IMR-90 (cell line): ENCODE results near the gene FAM193A. TPM values are rescaled to one million over a fixed set of nuclear protein-coding genes. Genes with fewer than 3 reads are reported as not detected.

Experiments
- ATAC-seq: fragments of 200-7000 bp; cut with Tn5 transposase; 2 replicates; pipeline ENCODE4 v1.9.1; 2020; ENCODE audit warnings: low read depth, mild to moderate bottlenecking, moderate library complexity
- BruUV-seq: library from RNA; stranded (reverse); fragments of 400-500 nt; replicated peaks from 2 replicates; lab custom pipeline; 2021; lab: Mats Ljungman, UMichigan
- CTCF ChIA-PET: fragments of 300-600 bp; formaldehyde crosslinking; extraction: SDS; loops from one replicate; lab custom pipeline; 2021; ENCODE audit warnings: antibody characterized with exemption; lab: Yijun Ruan, JAX
- POLR2A ChIA-PET: fragments of 300-600 bp; sonication (Branson Sonifier 250); formaldehyde crosslinking; loops from one replicate; lab custom pipeline; 2022; ENCODE audit warnings: antibody characterized with exemption; ENCODE audit not compliant: unreplicated experiment; lab: Charles Lee
- DNase-seq: peaks from one replicate; pipeline ENCODE4 v3.0.0; 2013
- H2AFZ ChIP-seq: replicated peaks from 2 replicates; pipeline ENCODE3; 2013; ENCODE audit warnings: low read length, mild to moderate bottlenecking; ENCODE audit not compliant: poor library complexity
- H2AK5ac ChIP-seq: 2 replicates; pipeline ENCODE4 v1.6.1; 2013; ENCODE audit warnings: low read depth, low read length, inconsistent platforms
- H2AK9ac ChIP-seq: replicated peaks from 2 replicates; pipeline ENCODE3; 2013; ENCODE audit warnings: mild to moderate bottlenecking, low read depth, low read length, moderate library complexity; ENCODE audit not compliant: poor library complexity
- H2BK120ac ChIP-seq: 2 replicates; pipeline ENCODE4 v1.6.1; 2013; ENCODE audit warnings: low read depth, low read length, inconsistent platforms
- H2BK15ac ChIP-seq: 3 replicates; pipeline ENCODE4 v1.6.1; 2013; ENCODE audit warnings: low read depth, low read length, inconsistent platforms
- H2BK20ac ChIP-seq: 2 replicates; pipeline ENCODE4 v1.6.1; 2013; ENCODE audit warnings: low read depth, mild to moderate bottlenecking, inconsistent platforms, low read length, moderate library complexity
- H2BK5ac ChIP-seq: 2 replicates; pipeline ENCODE4 v1.6.1; 2013; ENCODE audit warnings: mild to moderate bottlenecking, low read depth, low read length, inconsistent platforms; ENCODE audit not compliant: poor library complexity, severe bottlenecking
- H3K14ac ChIP-seq: replicated peaks from 2 replicates; pipeline ENCODE4 v1.6.1; 2013; ENCODE audit warnings: low read depth, low read length, inconsistent platforms
- H3K18ac ChIP-seq: 2 replicates; pipeline ENCODE4 v1.6.1; 2013; ENCODE audit warnings: low read depth, low read length, control low read depth
- H3K23ac ChIP-seq: 2 replicates; pipeline ENCODE4 v1.6.1; 2013; ENCODE audit warnings: low read depth, low read length, inconsistent platforms
- H3K27ac ChIP-seq: 2 replicates; pipeline ENCODE4 v1.5.1; 2013; ENCODE audit warnings: mild to moderate bottlenecking, control low read depth, low read length; ENCODE audit not compliant: insufficient read depth
- H3K27me3 ChIP-seq: 2 replicates; pipeline ENCODE4 v1.6.1; 2013; ENCODE audit warnings: low read length; ENCODE audit not compliant: control insufficient read depth, insufficient read depth
- H3K36me3 ChIP-seq: 2 replicates; pipeline ENCODE4 v1.6.1; 2013; ENCODE audit warnings: low read length, mixed read lengths; ENCODE audit not compliant: control insufficient read depth, insufficient read depth
- H3K4ac ChIP-seq: 2 replicates; pipeline ENCODE4 v1.6.1; 2013; ENCODE audit warnings: low read depth, low read length, inconsistent platforms
- H3K4me1 ChIP-seq: 2 replicates; pipeline ENCODE4 v1.6.1; 2013; ENCODE audit warnings: low read length, mixed read lengths; ENCODE audit not compliant: control insufficient read depth, insufficient read depth
- H3K4me2 ChIP-seq: 2 replicates; pipeline ENCODE4 v1.6.1; 2013; ENCODE audit warnings: low read depth, mild to moderate bottlenecking, control low read depth, low read length, moderate library complexity
- H3K4me3 ChIP-seq: 2 replicates; pipeline ENCODE4 v1.5.1; 2013; ENCODE audit warnings: low read depth, mild to moderate bottlenecking, control low read depth, low read length, moderate library complexity; ENCODE audit not compliant: insufficient read depth
- H3K56ac ChIP-seq: 2 replicates; pipeline ENCODE4 v1.6.1; 2013; ENCODE audit warnings: low read length, inconsistent platforms; ENCODE audit not compliant: insufficient read depth; ENCODE audit errors: extremely low read depth
- H3K79me1 ChIP-seq, 2 experiments: 2 replicates each; pipeline ENCODE4 v1.6.1; 2013; ENCODE audit warnings: low read length in 2 of 2, inconsistent platforms in 1 of 2, low read depth in 1 of 2
- H3K9ac ChIP-seq: 2 replicates; pipeline ENCODE4 v1.6.1; 2013; ENCODE audit warnings: low read depth, low read length, control low read depth
- H3K9me1 ChIP-seq: 2 replicates; pipeline ENCODE4 v1.6.1; 2013; ENCODE audit warnings: low read length, inconsistent platforms; ENCODE audit not compliant: insufficient read depth
- H3K9me3 ChIP-seq: 2 replicates; pipeline ENCODE4 v1.6.1; 2013; ENCODE audit warnings: low read length; ENCODE audit not compliant: control insufficient read depth, insufficient read depth
- H4K20me1 ChIP-seq: 2 replicates; pipeline ENCODE4 v1.6.1; 2013; ENCODE audit warnings: low read length, inconsistent platforms; ENCODE audit not compliant: insufficient read depth
- H4K5ac ChIP-seq: 2 replicates; pipeline ENCODE4 v1.6.1; 2013; ENCODE audit warnings: mild to moderate bottlenecking, low read depth, low read length, control low read depth
- H4K8ac ChIP-seq, 2 experiments: 2 replicates each; pipeline ENCODE4 v1.6.1; 2013; ENCODE audit warnings: low read depth in 2 of 2, low read length in 2 of 2, control low read depth in 1 of 2, inconsistent platforms in 1 of 2
- H4K91ac ChIP-seq: 2 replicates; pipeline ENCODE4 v1.6.1; 2013; ENCODE audit warnings: low read depth, low read length, inconsistent platforms; ENCODE audit not compliant: insufficient read depth
- CHD1 ChIP-seq: IDR thresholded peaks from 2 replicates; pipeline ENCODE4 v1.6.1; 2012; ENCODE audit warnings: low read depth, low read length, improper control_type of control experiment
- CTCF ChIP-seq: conservative IDR thresholded peaks from 2 replicates; pipeline ENCODE4 v1.5.1; 2012; ENCODE audit warnings: mild to moderate bottlenecking, low read depth, low read length, improper control_type of control experiment
- ELK1 ChIP-seq: fragments of 150-350 bp; IDR thresholded peaks from 2 replicates; pipeline ENCODE4 v1.6.1; 2016; ENCODE audit warnings: low read depth, mild to moderate bottlenecking, low read length, moderate library complexity, borderline replicate concordance
- FOS ChIP-seq: fragments of 150-350 bp; IDR thresholded peaks from 2 replicates; pipeline ENCODE4 v1.6.1; 2016; ENCODE audit warnings: low read depth, low read length
- MAFK ChIP-seq: IDR thresholded peaks from 2 replicates; pipeline ENCODE4 v1.6.1; 2012; ENCODE audit warnings: low read depth, low read length, improper control_type of control experiment
- MAZ ChIP-seq: IDR thresholded peaks from 2 replicates; pipeline ENCODE4 v1.6.1; 2012; ENCODE audit warnings: low read depth, mild to moderate bottlenecking, low read length, improper control_type of control experiment, moderate library complexity, borderline replicate concordance
- NFE2L2 ChIP-seq: fragments of 150-350 bp; IDR thresholded peaks from 2 replicates; pipeline ENCODE4 v1.6.1; 2016; ENCODE audit warnings: low read depth, mild to moderate bottlenecking, low read length
- POLR2A ChIP-seq: IDR thresholded peaks from 2 replicates; pipeline ENCODE4 v1.6.1; 2012; ENCODE audit warnings: mild to moderate bottlenecking, low read depth, low read length
- RCOR1 ChIP-seq: IDR thresholded peaks from 2 replicates; pipeline ENCODE4 v1.6.1; 2012; ENCODE audit warnings: mild to moderate bottlenecking, low read length, improper control_type of control experiment; ENCODE audit not compliant: insufficient replicate concordance
- RFX5 ChIP-seq: IDR thresholded peaks from 2 replicates; pipeline ENCODE4 v1.8.0; 2012; ENCODE audit warnings: low read depth, mild to moderate bottlenecking, low read length, moderate library complexity
- WGBS, 2 experiments: methylation state at CpG; one replicate each; pipeline versions ENCODE4 v1.1.5 to v1.1.7; 2013; ENCODE audit warnings: missing lambda C conversion rate in 2 of 2; ENCODE audit not compliant: insufficient read length in 1 of 2; ENCODE audit errors: extremely low coverage in 2 of 2; 5-methylcytosine and 5-hydroxymethylcytosine counted together
- dilution Hi-C: fragments of 300-500 bp; cut with HindIII; formaldehyde crosslinking; loops from one replicate; pipeline ENCODE4 v1.14.3; 2018; ENCODE audit warnings: low sequenced_read_pairs; ENCODE audit not compliant: unreplicated experiment
- in situ Hi-C: fragments of 300-500 bp; cut with MboI; formaldehyde crosslinking; loops from 3 replicates; pipeline ENCODE4 v1.14.3; 2019; ENCODE audit warnings: low sequenced_read_pairs, inconsistent platforms, mixed read lengths
- intact Hi-C: fragments of 100-400 bp; cut with micrococcal nuclease; formaldehyde crosslinking; loops from 2 replicates; pipeline ENCODE4 v1.10.0; 2022
- polyA plus RNA-seq, 3 experiments: library from polyadenylated mRNA; depleted of rRNA; stranded (reverse); fragments of >200 nt; gene quantifications; 2 replicates each; pipeline ENCODE4 v1.2.3, GENCODE V29; 2012; ENCODE audit warnings: low replicate concordance in 1 of 3
- total RNA-seq: library from RNA; depleted of rRNA; stranded (reverse); fragments of >200 nt; gene quantifications from 2 replicates; pipeline ENCODE4 v1.2.3, GENCODE V29; 2012
- TF ChIP-seq, protein P1 (sequence below): fragments of 150-350 bp; IDR thresholded peaks from 2 replicates; pipeline ENCODE4 v1.6.1; 2017; ENCODE audit warnings: mild to moderate bottlenecking, antibody characterized with exemption, low read length, low read depth

FAM193A gene
- total and polyA plus RNA-seq, 2 of the 4 experiments (the other 2 are of a cell fraction) = 6.8 to 11.0 TPM

GRCh38 chr4:2700031-2700430, 163.6 kb downstream of the FAM193A start:
- no TSS peak for BruUV-seq
- H3K56ac ChIP-seq = no peak overlapping the region
- H3K9ac ChIP-seq = no peak overlapping the region
- POLR2A ChIA-PET = no interaction called here
- CTCF ChIA-PET = no interaction called here
- no peak overlapping the region for H4K91ac ChIP-seq
- H2BK15ac ChIP-seq = no peak overlapping the region
- H2AK5ac ChIP-seq = no peak overlapping the region
- no peak overlapping the region for H3K23ac ChIP-seq
- H2BK20ac ChIP-seq = no peak overlapping the region
- no CpG with 5 or more reads among the region's 8 CpGs for WGBS, 2 experiments
- no peak overlapping the region for H2BK120ac ChIP-seq
- H3K79me1 ChIP-seq = peaks cover 16 to 28% of the 10 kb centered on the region in 2 experiments; a peak in 3 of 4 replicates
- no peak for TF ChIP-seq RCOR1
- TF ChIP-seq, protein P1, sequence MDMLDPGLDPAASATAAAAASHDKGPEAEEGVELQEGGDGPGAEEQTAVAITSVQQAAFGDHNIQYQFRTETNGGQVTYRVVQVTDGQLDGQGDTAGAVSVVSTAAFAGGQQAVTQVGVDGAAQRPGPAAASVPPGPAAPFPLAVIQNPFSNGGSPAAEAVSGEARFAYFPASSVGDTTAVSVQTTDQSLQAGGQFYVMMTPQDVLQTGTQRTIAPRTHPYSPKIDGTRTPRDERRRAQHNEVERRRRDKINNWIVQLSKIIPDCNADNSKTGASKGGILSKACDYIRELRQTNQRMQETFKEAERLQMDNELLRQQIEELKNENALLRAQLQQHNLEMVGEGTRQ = no peak
- no peak for TF ChIP-seq MAZ
- TF ChIP-seq CTCF = no peak
- no peak for TF ChIP-seq RFX5
- TF ChIP-seq FOS = no peak
- TF ChIP-seq ELK1 = no peak
- TF ChIP-seq POLR2A = no peak
- no peak for TF ChIP-seq NFE2L2
- TF ChIP-seq CHD1 = no peak
- no peak for TF ChIP-seq MAFK
- H2AK9ac ChIP-seq = no peak overlapping the region
- H3K4me2 ChIP-seq = no peak overlapping the region
- H3K36me3 ChIP-seq = peaks cover 69% of the 10 kb centered on the region
- no peak overlapping the region for H3K4ac ChIP-seq
- H3K4me3 ChIP-seq = no peak overlapping the region
- H3K27me3 ChIP-seq = no peaks in the 10 kb centered on the region
- ATAC-seq (no peak), DNase-seq (no peak)
- H4K5ac ChIP-seq = no peak overlapping the region
- no peak overlapping the region for H2BK5ac ChIP-seq
- H3K18ac ChIP-seq = no peak overlapping the region
- peaks cover 3% of the 10 kb centered on the region; the same call in 1 of the 2 replicates for H4K20me1 ChIP-seq
- intact Hi-C loops = no loop called here
- no peak overlapping the region for H3K27ac ChIP-seq
- 0 out of 2 replicates have a peak, but pooled peaks cover 3% of the 10 kb centered on the region for H3K9me1 ChIP-seq
- dilution Hi-C loops = no loop called here
- no peaks in the 10 kb centered on the region for H3K4me1 ChIP-seq
- H3K14ac ChIP-seq = no peak overlapping the region
- in situ Hi-C loops = no loop called here
- H3K9me3 ChIP-seq = no peaks in the 10 kb centered on the region
- H4K8ac ChIP-seq = no peak overlapping the region
- no peak overlapping the region for H2AFZ ChIP-seq
